Measurements from ENCODE around the gene CGB1.

CGB1 gene

DNA sequence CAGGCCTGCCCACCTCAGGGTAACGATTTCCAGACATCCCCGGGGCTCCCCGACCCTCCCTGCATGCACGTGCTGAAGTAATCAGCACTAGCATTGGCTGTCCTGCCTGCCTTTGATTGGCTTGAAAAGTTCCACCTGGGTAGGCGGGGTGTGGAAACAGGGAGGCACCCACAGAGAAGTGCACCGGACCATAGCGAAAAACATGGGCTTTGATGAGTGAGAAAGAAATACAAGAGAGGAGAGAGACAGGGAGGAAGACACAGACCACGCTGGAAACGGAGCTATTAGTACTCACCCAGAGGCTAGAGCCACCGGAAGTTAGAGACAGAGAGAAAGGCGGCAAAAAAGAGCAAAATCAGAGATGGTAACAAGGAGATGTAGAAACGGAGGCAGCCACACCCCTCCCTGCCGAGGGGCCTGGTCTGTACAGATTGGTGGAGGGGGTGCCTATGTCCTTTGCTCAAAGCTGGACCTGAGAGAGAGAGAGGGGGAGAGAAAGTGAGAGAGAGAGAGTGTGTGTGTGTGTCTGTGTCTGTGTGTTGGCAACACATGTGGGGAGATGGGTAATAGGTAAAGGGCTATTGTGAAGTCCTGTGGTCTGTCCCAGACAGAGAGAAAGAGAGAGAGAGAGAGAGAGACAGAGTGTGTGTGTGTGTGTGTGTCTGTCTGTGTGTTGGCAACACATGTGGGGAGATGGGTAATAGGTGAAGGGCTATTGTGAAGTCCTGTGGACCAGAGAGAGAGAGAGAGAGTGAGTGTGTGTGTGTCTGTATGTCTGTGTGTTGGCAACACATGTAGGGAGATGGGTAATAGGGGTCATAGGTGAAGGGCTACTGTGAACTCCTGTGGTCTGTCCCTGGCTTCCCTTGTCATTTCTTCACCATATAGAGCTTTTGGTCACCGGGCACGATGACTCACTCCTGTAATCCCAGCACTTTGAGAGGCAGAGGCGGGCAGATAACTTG, 15.5 kb downstream of the CGB1 start:
- DNase-seq = no peak

DNA sequence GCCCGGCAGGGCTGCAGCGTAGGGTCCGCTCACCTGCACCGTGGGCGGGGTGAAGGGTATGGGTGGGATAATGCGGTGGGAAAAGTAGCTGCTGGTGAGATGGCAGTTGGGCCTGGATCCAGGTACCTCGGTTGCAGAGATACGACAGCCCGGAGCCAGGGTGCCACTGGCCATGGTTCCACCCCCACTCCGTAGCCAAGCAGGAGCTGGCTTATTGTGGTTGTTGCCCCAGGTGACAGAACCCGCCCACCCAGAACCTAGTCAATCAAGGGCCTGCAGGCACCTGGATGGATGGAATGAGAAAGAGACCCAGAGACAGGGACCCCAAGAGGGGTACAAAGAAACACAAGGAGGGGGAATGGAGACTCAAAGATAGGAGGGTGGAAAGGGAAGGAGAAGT, 16.4 kb downstream of the CGB1 start:
- peak; percentile 22 for DNase-seq

DNA sequence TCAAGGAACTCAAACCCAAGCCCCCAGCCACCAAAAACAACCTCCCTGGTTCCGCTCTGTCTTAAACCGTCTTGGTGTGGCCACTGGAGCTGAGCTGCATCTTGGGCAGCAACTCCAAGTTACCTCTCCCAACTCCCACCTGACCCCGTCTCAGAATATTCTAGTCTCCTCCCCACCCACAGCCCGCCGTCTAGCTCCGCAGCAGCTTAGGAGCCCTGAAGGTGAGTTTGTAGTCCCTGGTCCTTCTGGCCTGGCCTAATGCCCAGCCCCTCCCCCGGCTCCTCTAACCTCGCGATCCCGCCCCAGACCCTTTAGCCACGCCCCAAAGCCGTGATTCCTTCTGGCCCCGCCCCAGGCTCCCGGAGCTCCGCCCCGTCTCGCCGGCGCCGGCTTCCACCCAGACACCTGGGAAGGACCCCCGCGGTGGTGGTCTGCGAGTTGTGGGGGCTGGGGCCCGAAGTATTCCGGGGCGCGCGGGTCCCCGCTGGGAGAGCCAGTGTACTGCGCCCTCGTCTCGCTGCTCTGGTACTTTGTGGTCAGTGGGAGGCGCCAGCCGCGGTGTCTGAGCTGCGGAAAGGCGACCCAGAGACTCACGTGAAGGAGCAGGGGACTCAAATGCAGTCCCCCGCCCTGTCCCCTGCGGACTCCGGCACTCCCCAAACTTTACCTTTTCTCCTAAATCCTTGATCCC, 17.3 kb downstream of the CGB1 start:
- peak; percentile 77 for DNase-seq

DNA sequence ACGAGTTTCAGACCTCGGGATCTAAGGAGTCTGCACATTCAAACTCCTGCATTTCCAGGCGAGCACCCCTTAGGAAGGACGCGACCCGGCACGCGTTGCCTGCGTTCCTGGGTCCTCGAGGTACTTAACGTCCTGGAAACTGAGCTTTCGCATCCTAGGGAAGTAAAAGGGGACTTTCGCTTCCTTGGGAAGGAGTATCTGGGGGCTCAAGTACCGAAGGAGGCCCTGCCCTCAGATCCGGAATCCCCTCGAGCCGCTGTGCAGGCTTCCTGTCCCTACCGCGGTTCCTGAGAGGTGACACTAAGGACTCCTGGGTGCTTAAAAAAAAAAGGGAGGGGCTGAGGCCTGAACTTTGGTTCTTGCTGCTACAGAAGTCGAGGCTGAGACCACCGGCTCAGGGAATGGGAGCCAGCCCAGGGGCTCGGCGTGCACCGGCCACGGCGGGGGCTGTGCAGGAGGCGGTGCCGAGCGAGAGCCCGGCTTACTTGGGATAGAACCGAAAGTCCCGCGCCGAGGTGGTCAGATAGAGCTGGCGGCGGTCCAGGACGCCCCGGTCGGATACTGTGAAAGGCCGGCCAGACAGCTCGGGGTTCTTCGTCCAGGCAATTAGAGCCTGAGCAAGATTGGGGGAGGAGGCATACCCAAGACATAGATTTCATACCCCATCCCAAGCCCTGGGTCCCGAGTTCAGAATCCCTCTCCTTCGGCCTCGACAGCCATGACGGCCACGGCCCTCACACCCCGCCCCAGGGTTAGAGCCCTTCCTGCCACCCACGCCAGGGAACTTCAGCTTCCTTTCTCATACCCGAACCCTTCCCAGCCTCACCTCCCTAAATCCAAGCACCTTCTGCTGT, 18.1 kb downstream of the CGB1 start:
- peak; percentile 38 for DNase-seq

DNA sequence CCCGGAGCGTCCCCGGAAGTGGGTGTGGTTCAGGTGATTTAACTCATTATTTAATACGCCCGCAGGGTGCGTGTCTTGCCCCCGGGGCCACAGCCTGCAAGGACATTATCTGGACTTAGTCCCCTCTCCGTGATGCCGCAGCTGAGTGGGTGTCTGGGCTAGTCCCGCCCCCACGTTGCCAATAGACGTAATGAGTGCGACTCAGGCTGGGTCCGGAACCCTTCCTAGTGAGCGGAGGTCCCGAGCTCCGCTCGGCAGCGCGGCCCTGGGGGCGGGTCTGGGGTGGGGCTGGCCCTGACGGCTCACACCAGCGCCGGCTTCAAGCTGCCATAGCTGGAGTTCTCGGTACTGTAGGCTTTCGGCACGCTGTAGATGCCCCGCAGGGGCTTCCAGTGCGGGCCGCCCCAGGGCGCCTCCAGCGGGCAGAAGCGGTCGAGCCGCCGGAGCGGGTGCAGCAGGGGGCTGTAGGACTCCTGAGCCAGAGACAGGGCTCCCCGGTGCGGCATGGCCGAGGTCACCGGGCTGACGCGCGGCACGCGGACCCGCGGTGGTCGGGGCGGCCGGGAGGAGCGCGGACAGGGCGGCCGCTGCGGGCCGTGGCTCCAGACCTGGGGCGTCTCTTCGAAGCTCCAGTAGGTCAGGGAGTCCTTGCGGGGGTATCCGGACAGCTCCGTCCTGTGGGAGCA, 18.9 kb downstream of the CGB1 start:
- peak; percentile 71 for DNase-seq

DNA sequence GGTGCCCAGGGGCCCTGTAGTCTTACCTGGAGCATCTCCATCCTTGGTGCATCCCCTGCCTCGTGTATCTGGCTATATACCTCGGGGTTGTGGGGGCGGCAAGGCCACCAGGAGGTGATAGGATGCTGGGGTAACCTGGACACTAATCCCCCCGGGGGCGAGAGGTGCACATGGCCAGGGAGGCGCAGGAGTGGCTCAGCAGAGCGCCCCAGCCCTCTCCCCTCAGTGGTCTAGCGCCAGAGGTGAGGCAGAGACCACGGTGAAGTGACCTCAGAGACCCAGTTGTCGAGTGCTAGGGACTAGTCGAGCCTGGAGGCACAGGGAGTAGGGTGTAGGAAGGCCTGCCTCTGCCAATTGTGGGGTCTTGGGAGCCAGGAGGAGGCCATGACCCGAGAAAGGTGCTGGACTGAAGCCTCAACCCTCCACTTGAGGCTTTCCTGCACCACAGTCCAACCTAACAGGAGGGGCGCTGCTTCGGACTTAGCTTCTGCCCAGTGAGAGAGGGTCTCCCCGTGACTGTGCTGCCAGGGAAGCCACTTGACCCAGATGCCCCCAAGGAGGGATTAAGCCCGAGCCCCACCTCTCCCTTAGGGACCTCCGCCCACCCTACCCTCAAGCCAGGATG, 19.5 kb downstream of the CGB1 start, which contains the start of gene LHB:
Gene LHB, minus strand, starts transcription at position 51 of the 625 bp plus-strand sequence. Its CDS starts 10 bp downstream, at position 41.
- DNase-seq = no peak

DNA sequence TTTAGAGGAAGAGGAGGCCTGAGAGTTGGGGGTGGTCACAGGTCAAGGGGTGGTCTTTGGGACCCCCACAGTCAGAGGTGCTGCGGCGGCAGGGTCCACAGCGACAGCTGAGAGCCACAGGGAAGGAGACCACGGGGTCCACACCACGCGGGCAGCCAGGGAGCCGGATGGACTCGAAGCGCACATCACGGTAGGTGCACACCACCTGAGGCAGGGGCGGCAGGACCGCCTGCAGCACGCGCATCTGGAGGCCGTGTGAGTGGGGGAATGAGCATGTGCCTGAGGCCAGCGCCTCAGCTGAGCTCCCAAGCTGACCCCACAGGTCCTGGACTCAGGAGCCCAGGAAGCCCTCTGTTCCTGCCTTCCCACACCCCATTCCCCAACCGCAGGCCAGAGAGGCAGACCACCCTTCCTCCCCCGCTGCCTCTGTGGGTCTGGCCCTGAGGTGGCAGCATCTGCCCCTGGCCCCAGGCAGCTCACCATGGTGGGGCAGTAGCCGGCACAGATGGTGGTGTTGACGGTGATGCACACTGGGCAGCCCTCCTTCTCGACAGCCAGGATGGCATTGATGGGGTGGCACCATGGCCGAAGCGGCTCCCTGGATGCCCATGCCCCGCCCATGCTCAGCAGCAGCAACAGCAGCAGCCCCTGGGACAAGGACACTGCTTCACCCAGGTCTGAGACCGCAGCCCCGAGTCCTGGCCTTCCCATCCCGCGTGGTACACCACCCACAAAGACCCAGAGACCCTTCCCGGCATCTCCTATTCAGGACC, 20.4 kb downstream of the CGB1 start:
- DNase-seq = no peak

DNA sequence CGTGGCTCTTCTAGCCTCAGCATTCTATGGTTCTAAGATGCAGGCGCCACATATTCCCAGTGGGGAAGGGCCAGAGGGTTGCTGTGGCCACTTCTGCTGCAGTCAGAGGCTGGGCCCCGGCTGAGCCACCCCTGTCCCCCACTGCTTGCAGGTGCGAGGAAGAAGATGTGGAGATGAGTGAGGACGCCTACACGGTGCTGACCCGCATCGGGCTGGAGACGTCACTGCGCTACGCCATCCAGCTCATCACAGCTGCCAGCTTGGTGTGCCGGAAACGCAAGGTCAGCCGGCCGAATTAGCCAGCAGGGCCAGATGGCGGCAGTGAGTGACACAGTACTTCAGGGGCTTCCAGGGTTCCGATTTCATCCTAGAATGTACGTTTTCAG, 21.8 kb downstream of the CGB1 start:
- no peak for DNase-seq

DNA sequence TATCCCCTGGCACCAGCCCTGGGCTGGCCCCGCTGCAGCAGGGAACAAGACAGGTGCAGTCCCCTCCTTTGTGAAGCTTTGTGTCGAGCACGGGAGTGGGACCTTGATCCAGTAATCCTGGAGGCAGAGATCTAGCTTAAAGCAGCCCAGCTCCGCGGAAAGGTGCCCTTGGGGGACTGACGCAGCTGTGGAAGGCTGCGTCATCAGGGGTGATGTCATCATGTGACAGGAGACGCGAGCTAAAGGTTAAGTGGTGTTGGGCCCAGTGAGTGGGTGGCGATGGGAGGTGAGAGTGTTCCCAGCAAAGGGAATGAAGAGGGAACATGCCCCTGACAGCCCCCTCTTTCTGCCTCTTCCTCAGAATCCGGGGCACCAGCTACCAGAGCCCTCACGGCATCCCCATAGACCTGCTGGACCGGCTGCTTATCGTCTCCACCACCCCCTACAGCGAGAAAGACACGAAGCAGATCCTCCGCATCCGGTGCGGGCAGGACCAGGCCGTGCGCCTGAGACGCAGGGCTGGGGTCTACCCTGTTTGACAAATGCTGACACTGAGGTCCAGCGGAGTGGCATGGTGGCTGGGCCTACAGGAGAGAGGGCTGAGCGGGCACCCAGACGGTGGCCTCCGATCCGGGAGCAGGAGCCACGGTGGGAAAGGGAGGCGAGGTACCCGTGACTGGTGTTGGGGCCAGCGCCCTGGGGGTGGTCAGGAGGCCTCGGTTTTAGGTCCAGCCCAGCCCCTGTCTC, 22.4 kb downstream of the CGB1 start:
- DNase-seq = no peak

DNA sequence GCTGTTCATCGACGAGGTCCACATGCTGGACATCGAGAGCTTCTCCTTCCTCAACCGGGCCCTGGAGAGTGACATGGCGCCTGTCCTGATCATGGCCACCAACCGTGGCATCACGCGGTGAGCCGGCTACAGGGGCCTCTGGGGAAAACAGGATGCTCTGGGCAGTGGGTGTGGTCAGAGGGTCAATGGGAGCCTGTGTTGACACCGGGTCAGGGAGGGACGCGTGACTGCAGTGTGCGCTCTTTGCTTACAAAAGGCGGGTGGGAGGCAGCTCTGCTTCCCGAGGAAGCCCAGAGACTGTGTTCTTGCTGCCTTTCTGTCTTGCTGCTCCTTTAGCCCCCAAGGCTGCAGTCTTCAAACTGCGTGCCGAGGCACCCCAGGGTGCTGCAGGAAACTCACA, 25.5 kb downstream of the CGB1 start:
- DNase-seq = no peak

DNA sequence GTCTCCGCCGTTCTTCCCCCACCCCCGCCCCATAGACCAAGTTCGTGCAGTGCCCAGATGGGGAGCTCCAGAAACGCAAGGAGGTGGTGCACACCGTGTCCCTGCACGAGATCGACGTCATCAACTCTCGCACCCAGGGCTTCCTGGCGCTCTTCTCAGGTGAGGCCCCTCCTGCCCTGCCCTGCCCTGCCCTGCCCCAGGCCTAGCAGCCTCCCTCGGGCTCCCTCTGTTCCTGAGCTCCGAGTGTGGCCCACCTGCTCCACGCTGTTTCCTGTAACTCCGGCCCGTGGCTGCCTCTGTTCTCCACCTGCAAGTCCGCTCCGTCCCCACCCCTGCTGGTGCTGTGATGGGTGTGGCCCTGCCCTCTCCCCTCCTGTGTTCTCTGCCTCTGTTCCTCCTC, 26.2 kb downstream of the CGB1 start:
- DNase-seq = no peak

DNA sequence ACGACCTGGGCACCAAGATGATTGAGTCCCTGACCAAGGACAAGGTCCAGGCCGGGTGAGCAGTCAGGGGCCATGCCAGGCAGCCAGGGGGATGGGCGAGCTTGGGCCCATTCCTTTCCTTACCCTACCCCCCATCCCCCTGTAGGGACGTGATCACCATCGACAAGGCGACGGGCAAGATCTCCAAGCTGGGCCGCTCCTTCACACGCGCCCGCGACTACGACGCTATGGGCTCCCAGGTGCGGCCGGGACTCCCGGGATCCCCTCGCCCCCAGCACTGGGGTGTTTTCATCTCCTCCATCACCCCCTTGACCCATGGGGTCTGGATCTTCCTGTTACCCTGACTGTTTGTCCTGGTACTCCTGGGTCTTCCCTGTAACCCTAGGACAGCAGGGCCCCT, 26.9 kb downstream of the CGB1 start:
- no peak for DNase-seq

DNA sequence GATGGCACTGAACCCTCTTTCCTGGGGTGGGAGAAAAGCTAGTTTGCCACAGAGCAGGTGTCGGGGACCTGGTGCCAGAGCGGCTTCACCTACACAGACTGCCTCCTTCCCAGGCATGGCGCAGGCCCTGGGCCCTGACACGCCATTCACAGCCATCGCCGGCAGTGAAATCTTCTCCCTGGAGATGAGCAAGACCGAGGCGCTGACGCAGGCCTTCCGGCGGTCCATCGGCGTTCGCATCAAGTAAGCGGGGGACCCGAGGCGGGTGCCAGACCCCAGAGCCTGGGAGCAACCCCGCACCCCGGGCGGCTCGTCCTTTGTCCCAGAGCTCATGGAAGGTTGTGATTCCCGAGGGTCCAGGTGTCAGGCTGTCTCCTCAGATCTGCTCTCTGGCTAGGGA, 29.8 kb downstream of the CGB1 start:
- DNase-seq = no peak

DNA sequence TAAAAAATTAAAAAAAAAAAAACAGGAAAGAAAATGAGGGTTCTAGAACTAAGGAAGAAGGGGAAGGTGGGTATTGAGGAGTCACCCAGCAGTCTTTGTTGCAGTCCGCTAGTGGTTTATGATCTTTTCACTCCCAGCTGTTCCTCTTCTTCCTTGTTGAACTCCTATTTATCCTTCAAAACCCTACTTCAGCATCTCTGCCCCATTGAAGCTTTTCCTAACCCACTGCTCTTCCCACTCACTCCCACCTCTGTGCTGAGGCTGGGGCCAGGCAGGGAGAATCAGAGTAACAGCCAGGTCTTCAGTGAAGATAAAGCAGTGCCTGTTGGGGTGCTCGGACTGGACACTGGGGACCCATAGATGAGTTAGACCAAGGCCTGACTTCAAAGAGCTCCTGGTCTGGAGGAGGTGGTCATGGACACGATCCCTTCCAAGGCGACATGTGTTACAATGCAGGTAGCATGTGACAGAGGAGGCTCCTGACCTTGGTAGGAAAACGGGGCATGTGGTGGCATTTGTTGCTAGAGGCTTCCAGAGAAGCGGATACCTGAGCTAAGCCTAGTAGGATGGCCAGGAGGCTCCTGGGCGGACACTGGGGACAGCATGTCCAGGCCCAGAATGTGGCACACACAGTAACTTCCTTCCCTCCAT, 31.6 kb downstream of the CGB1 start:
- DNase-seq = no peak

DNA sequence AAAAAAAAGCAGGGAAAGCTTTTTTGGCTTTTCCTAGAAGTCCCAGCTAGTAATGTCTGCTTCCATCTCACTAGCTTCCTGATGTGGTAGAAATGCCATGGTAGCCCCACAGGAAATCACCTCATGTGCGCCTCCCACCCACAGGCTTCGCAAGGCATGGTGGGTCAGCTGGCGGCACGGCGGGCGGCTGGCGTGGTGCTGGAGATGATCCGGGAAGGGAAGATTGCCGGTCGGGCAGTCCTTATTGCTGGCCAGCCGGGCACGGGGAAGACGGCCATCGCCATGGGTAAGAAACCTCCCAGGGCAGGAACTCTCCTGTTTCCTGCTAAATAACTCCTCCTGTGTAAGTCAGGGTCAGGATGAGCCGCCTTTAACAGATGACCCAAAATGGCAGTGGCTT, 32.6 kb downstream of the CGB1 start:
- DNase-seq = no peak

DNA sequence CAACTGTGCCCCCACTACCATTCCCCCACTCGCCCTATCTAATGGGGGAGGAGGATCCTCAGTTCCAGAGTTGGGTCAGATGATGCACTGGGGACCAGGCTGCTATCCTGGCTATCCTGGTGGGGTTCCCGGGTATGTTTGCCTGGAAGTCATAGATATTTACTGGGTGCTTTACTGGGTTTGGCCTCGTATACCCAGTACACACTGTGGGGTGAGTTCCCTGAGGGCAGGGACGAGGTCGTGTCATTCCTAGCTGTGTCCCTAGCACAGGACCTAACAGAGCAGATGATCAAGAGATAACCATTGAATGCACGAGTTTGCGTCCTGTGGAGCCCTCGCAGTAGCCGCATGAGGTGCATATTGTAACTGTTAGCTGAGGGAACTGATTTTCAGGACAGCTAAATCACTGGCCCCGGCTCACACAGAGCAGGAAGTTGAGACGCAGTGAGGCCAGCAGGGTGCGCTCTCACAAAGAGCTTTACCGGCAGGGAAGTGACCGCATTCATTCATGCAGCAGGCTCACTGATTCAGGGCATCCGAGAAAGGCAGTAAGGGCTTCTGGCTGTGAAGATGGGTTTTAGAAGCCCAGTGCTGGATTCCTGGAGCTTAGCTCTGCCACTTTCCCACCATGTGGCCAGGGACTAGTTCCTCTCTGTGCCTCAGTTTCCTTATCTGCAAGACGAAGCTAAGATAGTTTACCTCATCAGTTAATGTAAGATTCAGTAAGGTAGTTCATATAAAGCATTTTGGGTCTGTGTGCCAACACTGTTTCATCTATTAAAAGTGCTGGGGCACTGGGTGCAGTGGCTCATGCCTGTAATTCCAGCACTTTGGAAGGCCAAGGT, 37.0 kb downstream of the CGB1 start:
- DNase-seq = peak; percentile 77

DNA sequence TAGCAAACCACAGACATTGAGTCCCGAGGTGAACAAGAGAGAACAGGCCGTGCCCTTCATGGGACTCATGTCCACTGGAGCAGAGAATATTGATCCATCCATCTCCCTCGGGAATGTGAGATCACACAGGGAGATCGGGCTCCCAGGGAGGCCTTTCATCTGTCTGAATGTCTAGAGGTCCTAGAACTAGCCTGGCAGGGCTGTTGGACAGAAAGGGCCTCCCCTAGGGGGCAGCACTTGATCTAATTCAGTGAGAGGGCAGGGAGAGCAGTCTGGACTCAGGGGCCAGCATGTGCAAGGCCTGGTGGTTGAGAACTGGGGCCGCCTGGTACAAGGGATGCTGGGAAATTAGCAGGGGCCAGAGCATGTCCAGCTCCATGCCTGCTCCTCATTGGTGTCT, 38.7 kb downstream of the CGB1 start:
- DNase-seq = peak; percentile 76

DNA sequence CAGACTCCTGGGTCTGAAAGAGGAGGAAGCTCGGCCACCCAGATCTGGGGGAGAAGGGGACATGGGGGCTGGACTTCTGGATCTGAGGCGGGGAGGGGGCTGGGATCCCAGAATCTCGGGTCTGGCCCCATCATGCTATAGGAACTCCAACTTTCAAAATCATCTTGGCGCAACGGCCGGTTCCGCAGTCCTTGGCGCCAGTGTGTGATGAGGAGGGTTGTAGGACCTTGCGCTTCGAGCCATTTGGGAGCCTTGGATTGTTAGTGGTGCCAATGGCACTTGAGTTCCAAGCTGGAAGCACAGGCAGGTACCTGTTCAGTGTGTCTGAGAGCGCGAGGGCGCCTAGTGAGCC, 42.7 kb downstream of the CGB1 start:
- no peak for DNase-seq

Data from stimulated activated CD4-positive, alpha-beta T cell treated with anti-CD3 and anti-CD28 coated beads, Interleukin-15, amount 100 ng/mL, for 24 hours (primary cell).